Epithelial cell of esophagus (primary cell): ENCODE measurements around the gene PNKD.
A peak's percentile ranks its signal among the peaks of the same experiment; 100 is the strongest.

Experiments
- DNase-seq: peaks from one replicate; pipeline ENCODE4 v3.0.0; 2010; ENCODE audit warnings: low read depth
- H3K4me3 ChIP-seq: 2 replicates; pipeline ENCODE4 v1.5.1; 2011; ENCODE audit warnings: mild to moderate bottlenecking, low read length, control low read depth
- TF ChIP-seq, protein P1 (sequence below): IDR thresholded peaks from 2 replicates; pipeline ENCODE4 v1.5.1; 2011; ENCODE audit warnings: low read depth, mild to moderate bottlenecking, low read length, control low read depth, inconsistent platforms; ENCODE audit not compliant: insufficient read depth; ENCODE audit errors: missing control alignments

The PNKD gene

DNA sequence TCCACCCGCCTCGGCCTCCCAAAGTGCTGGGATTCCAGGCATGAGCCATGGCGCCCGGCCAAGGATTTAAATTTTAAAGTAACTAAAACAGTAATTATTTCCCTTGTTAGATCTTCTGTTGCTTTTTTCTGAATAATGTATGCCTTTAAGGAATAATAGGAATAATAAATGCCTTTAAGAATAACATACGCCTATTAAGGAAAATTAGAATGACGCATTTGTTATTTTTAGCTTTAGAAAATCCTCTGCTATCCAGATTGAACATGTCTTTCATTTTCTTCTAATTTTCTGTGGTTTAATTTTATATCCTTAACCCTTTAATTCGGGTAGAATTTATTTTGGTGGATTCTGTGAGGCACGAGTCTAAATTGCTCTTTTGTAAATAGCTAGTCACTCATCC, 45.1 kb downstream of the PNKD start:
- TF ChIP-seq, protein P1, sequence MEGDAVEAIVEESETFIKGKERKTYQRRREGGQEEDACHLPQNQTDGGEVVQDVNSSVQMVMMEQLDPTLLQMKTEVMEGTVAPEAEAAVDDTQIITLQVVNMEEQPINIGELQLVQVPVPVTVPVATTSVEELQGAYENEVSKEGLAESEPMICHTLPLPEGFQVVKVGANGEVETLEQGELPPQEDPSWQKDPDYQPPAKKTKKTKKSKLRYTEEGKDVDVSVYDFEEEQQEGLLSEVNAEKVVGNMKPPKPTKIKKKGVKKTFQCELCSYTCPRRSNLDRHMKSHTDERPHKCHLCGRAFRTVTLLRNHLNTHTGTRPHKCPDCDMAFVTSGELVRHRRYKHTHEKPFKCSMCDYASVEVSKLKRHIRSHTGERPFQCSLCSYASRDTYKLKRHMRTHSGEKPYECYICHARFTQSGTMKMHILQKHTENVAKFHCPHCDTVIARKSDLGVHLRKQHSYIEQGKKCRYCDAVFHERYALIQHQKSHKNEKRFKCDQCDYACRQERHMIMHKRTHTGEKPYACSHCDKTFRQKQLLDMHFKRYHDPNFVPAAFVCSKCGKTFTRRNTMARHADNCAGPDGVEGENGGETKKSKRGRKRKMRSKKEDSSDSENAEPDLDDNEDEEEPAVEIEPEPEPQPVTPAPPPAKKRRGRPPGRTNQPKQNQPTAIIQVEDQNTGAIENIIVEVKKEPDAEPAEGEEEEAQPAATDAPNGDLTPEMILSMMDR, result no peak
- DNase-seq, result no peak

DNA sequence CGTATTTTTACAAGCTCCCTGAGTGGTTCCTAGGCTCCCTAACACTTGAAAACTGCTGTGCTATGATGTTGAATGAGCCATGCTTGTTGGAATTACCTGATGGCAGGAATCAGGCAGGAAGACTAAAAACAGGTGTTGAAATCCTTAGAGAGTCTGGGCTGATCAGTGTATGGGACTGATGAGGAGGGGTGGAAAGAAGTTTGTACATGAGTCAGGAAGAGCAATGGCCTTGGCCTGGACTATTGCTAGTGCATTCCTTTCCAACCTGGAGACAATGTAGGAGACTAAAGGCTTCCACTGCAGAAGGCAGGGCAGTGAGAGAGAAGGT, 46.9 kb downstream of the PNKD start:
- TF ChIP-seq, protein P1, result no peak
- DNase-seq, result peak; percentile 30
- H3K4me3 ChIP-seq, result no peak overlapping the region

More for the DNA sequence above, 45.1 kb downstream of the PNKD start:
- H3K4me3 ChIP-seq, result no peak overlapping the region

DNA sequence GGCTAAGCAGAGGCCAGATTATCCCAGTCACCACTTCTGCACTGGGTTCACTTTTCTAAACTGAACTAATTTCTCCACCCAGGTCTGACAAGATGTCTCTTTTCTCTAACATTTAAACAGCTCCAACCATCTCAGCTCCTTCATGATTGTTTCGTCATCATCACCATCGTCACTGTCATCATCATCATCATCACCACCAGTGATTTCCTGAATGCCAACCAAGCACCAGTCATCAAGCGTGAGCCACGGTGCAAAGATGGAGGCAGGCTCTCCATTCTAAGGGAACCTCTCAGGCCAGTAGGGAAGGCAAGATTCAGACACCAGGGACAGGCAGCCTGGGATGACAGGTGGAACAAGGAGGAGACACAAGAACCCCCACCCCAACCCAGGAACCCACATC, 47.5 kb downstream of the PNKD start:
- TF ChIP-seq, protein P1, result no peak
- no peak for DNase-seq
- H3K4me3 ChIP-seq, result no peak overlapping the region

DNA sequence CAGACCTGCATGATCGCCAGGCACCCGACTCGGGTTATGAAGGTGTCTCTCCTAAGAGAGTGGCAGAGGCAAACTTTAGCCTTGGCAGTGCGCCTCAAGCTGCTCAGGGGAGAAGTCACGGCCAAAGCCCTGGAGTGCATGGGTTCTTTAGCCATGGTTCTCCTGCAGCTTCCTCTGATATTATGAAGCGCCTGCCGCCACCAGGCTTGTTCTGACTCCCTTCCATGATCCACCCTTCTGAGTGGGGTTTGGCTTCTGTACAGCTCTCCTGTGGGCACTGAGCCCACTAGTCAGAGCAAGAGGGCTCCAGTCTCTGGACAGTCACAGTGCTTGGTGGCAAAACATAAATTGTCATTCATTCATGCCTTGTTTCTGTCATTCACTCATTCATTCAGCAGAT, 47.9 kb downstream of the PNKD start:
- H3K4me3 ChIP-seq, result no peak overlapping the region
- TF ChIP-seq, protein P1, result no peak
- no peak for DNase-seq

DNA sequence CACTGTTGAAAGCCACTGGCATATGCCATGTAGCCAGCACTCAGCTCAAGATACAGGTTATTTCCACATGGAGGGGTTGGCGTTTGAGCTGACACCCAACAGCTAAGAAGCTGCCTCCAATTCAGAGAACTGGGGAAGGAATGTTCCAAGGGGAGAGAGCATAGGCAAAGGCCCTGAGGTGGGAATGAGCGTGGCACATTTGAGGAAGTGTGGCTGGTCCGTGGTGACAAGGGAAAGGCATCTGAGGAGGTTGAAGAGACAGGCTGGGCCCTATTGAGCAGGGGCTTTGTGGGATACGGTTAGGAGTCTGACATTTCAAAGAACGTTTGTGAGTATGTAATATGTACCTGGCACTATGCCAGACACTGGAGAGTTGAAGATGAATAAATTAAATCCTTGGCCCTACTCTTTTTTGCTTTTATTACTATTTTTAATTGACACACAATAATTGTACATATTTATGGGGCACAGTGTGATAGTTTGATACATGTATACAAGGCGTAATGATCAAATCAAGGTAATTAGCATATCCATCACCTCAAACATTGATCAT, 49.6 kb downstream of the PNKD start:
- TF ChIP-seq, protein P1, result no peak
- H3K4me3 ChIP-seq, result no peak overlapping the region
- DNase-seq, result no peak

DNA sequence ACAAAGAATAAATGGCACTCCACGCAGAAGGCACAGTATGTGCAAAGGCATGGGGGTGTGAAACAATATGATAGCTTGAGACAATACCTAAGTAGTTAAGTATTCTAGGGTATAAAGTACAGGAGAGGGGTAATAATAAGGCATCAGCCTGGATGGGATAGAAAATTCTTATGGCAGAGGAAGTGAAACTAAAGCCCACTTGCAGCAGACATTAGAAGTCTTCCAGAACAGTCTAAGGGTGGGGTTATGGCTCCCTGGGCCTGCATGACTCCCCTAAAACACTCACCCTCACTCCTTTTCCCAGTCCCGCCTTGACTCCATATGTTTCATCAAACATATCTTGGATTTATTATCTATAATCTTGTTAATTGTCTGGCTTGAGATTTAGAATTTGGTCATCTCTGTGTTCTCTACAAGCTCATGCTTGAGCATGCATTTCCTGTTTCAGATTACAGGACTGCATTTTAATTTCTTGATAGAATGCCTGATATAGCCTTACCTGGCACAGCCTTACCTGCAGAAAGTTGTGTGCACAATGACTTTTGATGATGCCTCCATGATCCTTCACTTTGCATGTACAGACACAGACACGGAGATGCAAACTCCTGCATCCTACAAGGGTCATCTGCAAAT, 50.5 kb downstream of the PNKD start:
- DNase-seq, result peak; percentile 14
- TF ChIP-seq, protein P1, result no peak
- H3K4me3 ChIP-seq, result no peak overlapping the region
